ENCODE data around the gene PIAS1.

The PIAS1 gene

DNA sequence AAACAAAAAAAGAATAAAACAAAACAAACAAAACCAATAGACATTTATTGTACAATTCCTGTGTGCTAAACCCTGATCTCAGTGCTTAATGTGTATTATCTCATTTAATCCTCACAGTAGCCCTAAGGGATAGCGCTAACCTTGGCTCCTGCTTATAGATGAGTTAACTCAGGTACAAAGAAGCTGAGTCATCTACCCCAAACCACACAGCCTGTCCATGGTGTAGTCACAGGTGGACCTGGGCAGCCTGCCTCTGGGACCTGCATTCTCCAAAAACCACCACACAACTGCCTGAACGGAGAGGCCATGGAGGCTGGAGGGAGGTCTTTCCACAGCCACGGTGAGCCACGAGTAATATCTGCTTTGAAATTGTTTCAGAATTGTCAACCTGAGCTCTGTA lies 180.9 kb downstream of the PIAS1 start:
- DNase-seq (ENCODE audit: low read depth) = no peak

DNA sequence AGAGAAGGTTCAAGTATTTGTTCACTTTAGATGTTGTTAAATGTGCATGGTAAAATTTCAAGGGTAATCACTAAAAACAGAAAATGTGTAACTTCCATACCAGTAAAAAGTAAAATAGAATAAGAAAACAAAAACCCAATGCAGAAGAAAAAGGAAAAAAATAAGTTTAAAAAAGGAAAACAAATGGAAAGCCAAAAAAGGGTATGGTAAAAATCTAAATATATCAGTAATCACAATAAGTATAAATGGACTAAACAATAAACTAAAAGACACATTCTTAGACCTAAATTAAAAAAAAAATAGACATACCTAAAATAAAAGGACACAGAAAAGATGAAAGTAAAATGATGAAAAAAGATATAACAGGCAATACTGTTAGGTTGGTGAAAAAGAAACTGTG lies 184.9 kb downstream of the PIAS1 start:
- DNase-seq (ENCODE audit: low read depth) = no peak

DNA sequence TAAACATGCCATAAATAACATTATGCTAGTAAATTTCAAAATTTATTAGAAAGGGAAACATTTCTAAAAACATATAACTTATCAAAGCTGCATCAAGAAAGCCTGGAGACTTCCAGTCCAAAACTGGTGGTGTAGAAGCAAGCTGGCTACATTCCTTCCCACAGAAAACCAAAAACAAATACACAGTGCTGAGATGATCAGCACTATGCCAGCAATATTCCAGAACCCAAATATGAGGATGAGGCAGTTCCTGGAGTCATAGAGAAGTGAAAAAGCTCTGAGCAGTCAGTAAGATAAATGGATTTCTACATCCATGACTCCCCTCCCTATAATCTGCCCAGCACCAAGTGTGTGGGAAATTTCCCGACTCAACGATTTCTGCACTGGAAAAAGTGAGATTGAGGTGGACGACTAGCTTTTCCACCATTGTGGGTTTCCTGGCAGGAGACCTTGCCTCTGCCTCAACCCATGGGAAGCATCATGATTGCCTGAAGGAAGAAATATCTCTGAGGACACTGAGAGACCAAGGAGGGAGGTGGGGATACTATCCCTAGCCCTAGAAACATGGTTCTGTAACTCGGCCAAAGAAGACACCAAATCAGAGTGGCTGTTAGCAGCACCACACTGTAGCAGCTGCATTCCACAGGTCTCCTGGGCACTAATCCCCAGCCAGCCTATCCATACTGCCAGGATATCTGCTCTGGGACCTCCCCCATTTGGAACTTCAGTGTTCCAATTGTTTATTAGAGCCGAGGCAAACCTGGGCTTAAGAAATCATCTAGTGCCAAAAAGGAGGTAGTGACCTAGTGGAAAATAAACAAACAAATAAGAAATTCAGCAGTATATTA lies 187.2 kb downstream of the PIAS1 start:
- DNase-seq (ENCODE audit: low read depth) = no peak
